Measurements from ENCODE around the gene CNGA3. TPM values are rescaled to one million over a fixed set of nuclear protein-coding genes. Genes with fewer than 3 reads are reported as not detected.

CNGA3 gene
- total and polyA plus RNA-seq, 2 of the 4 experiments (the other 2 are of a cell fraction) = under 0.01 TPM; not detected in 1

GRCh38 chr2:98355881-98356280 lies 9.6 kb downstream of the CNGA3 start:
- POLR2A ChIA-PET (ENCODE audit: unreplicated experiment) = no interaction called here
- ATAC-seq (ENCODE audit: low read depth) = no peak
- CTCF ChIA-PET = no interaction called here
- H3K27ac ChIP-seq (ENCODE audit: insufficient read depth, low read length) = no peak overlapping the region
- no peak overlapping the region for H2BK5ac ChIP-seq (ENCODE audit: low read depth, low read length, poor library complexity, severe bottlenecking)
- no peak overlapping the region for H3K18ac ChIP-seq (ENCODE audit: low read depth, low read length)
- TF ChIP-seq NFE2L2 (IDR thresholded peaks at IDR 0.05; ENCODE audit: low read depth, low read length) = no peak
- TF ChIP-seq RCOR1 (IDR thresholded peaks at IDR 0.05; ENCODE audit: insufficient replicate concordance, low read length) = no peak
- TF ChIP-seq, protein P1, sequence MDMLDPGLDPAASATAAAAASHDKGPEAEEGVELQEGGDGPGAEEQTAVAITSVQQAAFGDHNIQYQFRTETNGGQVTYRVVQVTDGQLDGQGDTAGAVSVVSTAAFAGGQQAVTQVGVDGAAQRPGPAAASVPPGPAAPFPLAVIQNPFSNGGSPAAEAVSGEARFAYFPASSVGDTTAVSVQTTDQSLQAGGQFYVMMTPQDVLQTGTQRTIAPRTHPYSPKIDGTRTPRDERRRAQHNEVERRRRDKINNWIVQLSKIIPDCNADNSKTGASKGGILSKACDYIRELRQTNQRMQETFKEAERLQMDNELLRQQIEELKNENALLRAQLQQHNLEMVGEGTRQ (IDR thresholded peaks at IDR 0.05; ENCODE audit: low read depth, low read length) = no peak
- no peak for TF ChIP-seq MAFK (IDR thresholded peaks at IDR 0.05; ENCODE audit: low read depth, low read length)
- no peak for TF ChIP-seq RAD21 (IDR thresholded peaks at IDR 0.05; ENCODE audit: low read length)
- no peak for TF ChIP-seq MAZ (IDR thresholded peaks at IDR 0.05; ENCODE audit: borderline replicate concordance, low read depth, low read length)
- TF ChIP-seq CTCF (conservative IDR thresholded peaks at IDR 0.05; ENCODE audit: low read depth, low read length) = no peak
- H2AK5ac ChIP-seq (ENCODE audit: low read depth, low read length) = no peak overlapping the region
- no peaks in the 10 kb centered on the region for H3K9me3 ChIP-seq (ENCODE audit: control insufficient read depth, insufficient read depth, low read length)
- WGBS, 2 experiments (ENCODE audit: extremely low coverage in 2 of 2, insufficient read length in 1 of 2) = no CpG with 5 or more reads among the region's 3 CpGs
- no TSS peak for BruUV-seq (replicated peaks)
- no peak overlapping the region for H3K4ac ChIP-seq (ENCODE audit: low read depth, low read length)
- H4K8ac ChIP-seq (ENCODE audit: low read depth in 2 of 2, low read length in 2 of 2) = no peak overlapping the region
- no peaks in the 10 kb centered on the region for H3K79me1 ChIP-seq (ENCODE audit: low read depth in 1 of 2, low read length in 2 of 2)
- H3K14ac ChIP-seq (replicated peaks; ENCODE audit: low read depth, low read length) = no peak overlapping the region
- H2BK20ac ChIP-seq (ENCODE audit: low read depth, low read length) = no peak overlapping the region
- no peak overlapping the region for H4K5ac ChIP-seq (ENCODE audit: low read depth, low read length)
- intact Hi-C loops (cut with micrococcal nuclease) = no loop called here
- H4K91ac ChIP-seq (ENCODE audit: insufficient read depth, low read depth, low read length) = no peak overlapping the region
- no peak overlapping the region for H2AFZ ChIP-seq (replicated peaks; ENCODE audit: low read length, poor library complexity)
- no peak overlapping the region for H3K9ac ChIP-seq (ENCODE audit: low read depth, low read length)
- H3K4me1 ChIP-seq (ENCODE audit: control insufficient read depth, insufficient read depth, low read length) = no peaks in the 10 kb centered on the region
- in situ Hi-C loops (cut with MboI; ENCODE audit: low sequenced_read_pairs) = no loop called here
- H3K36me3 ChIP-seq (ENCODE audit: control insufficient read depth, insufficient read depth, low read length) = no peaks in the 10 kb centered on the region
- H4K20me1 ChIP-seq (ENCODE audit: insufficient read depth, low read length) = no peaks in the 10 kb centered on the region; the same call in 1 of the 2 replicates
- dilution Hi-C loops (cut with HindIII; ENCODE audit: low sequenced_read_pairs, unreplicated experiment) = no loop called here
- no peak for DNase-seq
- H2AK9ac ChIP-seq (replicated peaks; ENCODE audit: low read depth, low read length, poor library complexity) = no peak overlapping the region
- no peak overlapping the region for H3K4me3 ChIP-seq (ENCODE audit: insufficient read depth, low read depth, low read length)
- no peak overlapping the region for H3K4me2 ChIP-seq (ENCODE audit: low read depth, low read length)
- no peak overlapping the region for H2BK120ac ChIP-seq (ENCODE audit: low read depth, low read length)
- H3K9me1 ChIP-seq (ENCODE audit: insufficient read depth, low read length) = no peaks in the 10 kb centered on the region
- peaks cover 7% of the 10 kb centered on the region for H3K27me3 ChIP-seq (ENCODE audit: control insufficient read depth, insufficient read depth, low read length)
- H3K23ac ChIP-seq (ENCODE audit: low read depth, low read length) = no peak overlapping the region
- no peak overlapping the region for H2BK15ac ChIP-seq (ENCODE audit: low read depth, low read length)
- no peak overlapping the region for H3K56ac ChIP-seq (ENCODE audit: extremely low read depth, insufficient read depth, low read length)

All from IMR-90 (cell line).